HEK293 (cell line): ENCODE data around the gene QDPR.

Source experiments
- CTCF ChIA-PET: fragments of 350-600 bp; formaldehyde crosslinking; extraction: SDS; loops from one replicate; lab custom pipeline; 2021; ENCODE audit warnings: antibody characterized with exemption; lab: Yijun Ruan, JAX
- POLR2A ChIA-PET: fragments of 300-600 bp; formaldehyde crosslinking; extraction: SDS; loops from one replicate; lab custom pipeline; 2020; ENCODE audit warnings: antibody characterized with exemption, inconsistent platforms; lab: Yijun Ruan, JAX
- H3K27ac ChIP-seq: fragments of 200-500 bp; sonication (Bioruptor generic); 2 replicates; pipeline ENCODE4 v1.5.1; 2014; ENCODE audit warnings: low read depth, low read length, control low read depth, inconsistent platforms; ENCODE audit errors: extremely low read depth
- H3K36me3 ChIP-seq, 2 experiments: fragments of 200-500 bp in 1 of 2; sonication (Bioruptor generic) in 1 of 2; 1 replicate in 1 of 2; 2 replicates in 1 of 2; pipeline ENCODE4 v1.5.1; 2014 to 2017; ENCODE audit warnings: inconsistent platforms in 2 of 2, low read length in 2 of 2; ENCODE audit not compliant: control insufficient read depth in 2 of 2, insufficient read depth in 1 of 2
- H3K4me1 ChIP-seq: fragments of 200-500 bp; sonication (Bioruptor generic); 2 replicates; pipeline ENCODE4 v1.5.1; 2014; ENCODE audit warnings: mild to moderate bottlenecking, low read length, inconsistent platforms; ENCODE audit not compliant: control insufficient read depth, insufficient read depth
- H3K4me3 ChIP-seq: 2 replicates; pipeline ENCODE4 v1.5.1; 2011; ENCODE audit warnings: low read depth, mild to moderate bottlenecking, control low read depth, low read length, moderate library complexity
- H3K9me3 ChIP-seq: fragments of 200-500 bp; sonication (Bioruptor generic); 2 replicates; pipeline ENCODE4 v1.5.1; 2014; ENCODE audit warnings: low read depth, low read length, inconsistent platforms; ENCODE audit not compliant: control insufficient read depth, insufficient read depth
- BCL11A ChIP-seq: fragments of 450-650 bp; formaldehyde crosslinking; IDR thresholded peaks from 2 replicates; pipeline ENCODE4 v1.5.1; 2016; ENCODE audit warnings: low read depth, missing biosample characterization, missing genetic modification characterization
- EGR2 ChIP-seq: fragments of 450-650 bp; formaldehyde crosslinking; IDR thresholded peaks from 2 replicates; pipeline ENCODE4 v1.5.1; 2016; ENCODE audit warnings: low read depth, missing biosample characterization, missing genetic modification characterization
- FEZF1 ChIP-seq: fragments of 450-650 bp; formaldehyde crosslinking; IDR thresholded peaks from 2 replicates; pipeline ENCODE4 v1.5.1; 2016; ENCODE audit warnings: missing biosample characterization, missing genetic modification characterization
- RBAK ChIP-seq: fragments of 450-650 bp; formaldehyde crosslinking; IDR thresholded peaks from 2 replicates; pipeline ENCODE4 v1.5.1; 2016; ENCODE audit warnings: missing biosample characterization, missing genetic modification characterization
- YY2 ChIP-seq: fragments of 450-650 bp; formaldehyde crosslinking; IDR thresholded peaks from 2 replicates; pipeline ENCODE4 v1.5.1; 2016; ENCODE audit warnings: missing biosample characterization, missing genetic modification characterization
- ZBTB8A ChIP-seq: fragments of 450-650 bp; formaldehyde crosslinking; IDR thresholded peaks from 2 replicates; pipeline ENCODE4 v1.5.1; 2016; ENCODE audit warnings: missing biosample characterization, missing genetic modification characterization
- ZFHX2 ChIP-seq: fragments of 450-650 bp; formaldehyde crosslinking; conservative IDR thresholded peaks from 2 replicates; pipeline ENCODE4 v1.5.1; 2016; ENCODE audit warnings: missing biosample characterization, missing genetic modification characterization
- ZFP3 ChIP-seq: fragments of 450-650 bp; formaldehyde crosslinking; IDR thresholded peaks from 2 replicates; pipeline ENCODE4 v1.5.1; 2016; ENCODE audit warnings: low read depth, missing biosample characterization, missing genetic modification characterization
- ZNF155 ChIP-seq: fragments of 450-650 bp; formaldehyde crosslinking; IDR thresholded peaks from 2 replicates; pipeline ENCODE4 v1.5.1; 2016; ENCODE audit warnings: missing biosample characterization, missing genetic modification characterization
- ZNF211 ChIP-seq: fragments of 450-650 bp; formaldehyde crosslinking; IDR thresholded peaks from 2 replicates; pipeline ENCODE4 v1.5.1; 2016; ENCODE audit warnings: low read depth, missing biosample characterization, missing genetic modification characterization
- ZNF366 ChIP-seq: fragments of 450-650 bp; formaldehyde crosslinking; conservative IDR thresholded peaks from 2 replicates; pipeline ENCODE4 v1.5.1; 2016; ENCODE audit warnings: missing biosample characterization, missing genetic modification characterization
- ZNF404 ChIP-seq: fragments of 450-650 bp; formaldehyde crosslinking; IDR thresholded peaks from 2 replicates; pipeline ENCODE4 v1.5.1; 2017; ENCODE audit warnings: missing biosample characterization, missing genetic modification characterization
- ZNF549 ChIP-seq: fragments of 450-650 bp; IDR thresholded peaks from 2 replicates; pipeline ENCODE4 v1.5.1; 2018; ENCODE audit warnings: missing biosample characterization, missing genetic modification characterization, mild to moderate bottlenecking, inconsistent platforms, moderate library complexity
- ZNF558 ChIP-seq: fragments of 450-650 bp; formaldehyde crosslinking; IDR thresholded peaks from 2 replicates; pipeline ENCODE4 v1.5.1; 2016; ENCODE audit warnings: missing biosample characterization, missing genetic modification characterization
- ZNF560 ChIP-seq: fragments of 450-650 bp; formaldehyde crosslinking; IDR thresholded peaks from 2 replicates; pipeline ENCODE4 v1.5.1; 2017; ENCODE audit warnings: missing biosample characterization, missing genetic modification characterization, borderline replicate concordance
- ZNF561 ChIP-seq: fragments of 450-650 bp; IDR thresholded peaks from 2 replicates; pipeline ENCODE4 v1.5.1; 2018; ENCODE audit warnings: missing biosample characterization, missing genetic modification characterization, borderline replicate concordance
- ZNF610 ChIP-seq: fragments of 450-650 bp; formaldehyde crosslinking; IDR thresholded peaks from 2 replicates; pipeline ENCODE4 v1.5.1; 2016; ENCODE audit warnings: missing biosample characterization, missing genetic modification characterization, borderline replicate concordance
- ZNF621 ChIP-seq: fragments of 450-650 bp; formaldehyde crosslinking; IDR thresholded peaks from 2 replicates; pipeline ENCODE4 v1.5.1; 2017; ENCODE audit warnings: missing biosample characterization, missing genetic modification characterization
- ZNF626 ChIP-seq: fragments of 450-650 bp; sonication (Bioruptor Pico); formaldehyde crosslinking; IDR thresholded peaks from 2 replicates; pipeline ENCODE4 v1.5.1; 2018; ENCODE audit warnings: missing biosample characterization, missing genetic modification characterization, inconsistent platforms
- ZNF76 ChIP-seq: fragments of 450-650 bp; formaldehyde crosslinking; IDR thresholded peaks from 2 replicates; pipeline ENCODE4; 2016; ENCODE audit warnings: low read depth, missing biosample characterization, missing genetic modification characterization, borderline replicate concordance
- ZSCAN23 ChIP-seq: fragments of 450-650 bp; formaldehyde crosslinking; IDR thresholded peaks from 2 replicates; pipeline ENCODE4 v1.5.1; 2016; ENCODE audit warnings: missing biosample characterization, missing genetic modification characterization
- ZXDB ChIP-seq: fragments of 450-650 bp; formaldehyde crosslinking; IDR thresholded peaks from 2 replicates; pipeline ENCODE4 v1.5.1; 2016; ENCODE audit warnings: missing biosample characterization, missing genetic modification characterization
- TF ChIP-seq, protein P1 (sequence below): fragments of 450-650 bp; formaldehyde crosslinking; IDR thresholded peaks from 2 replicates; pipeline ENCODE4 v1.5.1; 2016; ENCODE audit warnings: missing biosample characterization, missing genetic modification characterization, borderline replicate concordance
- TF ChIP-seq, protein P2 (sequence below): fragments of 450-650 bp; formaldehyde crosslinking; IDR thresholded peaks from 2 replicates; pipeline ENCODE4 v1.5.1; 2016; ENCODE audit warnings: missing biosample characterization, missing genetic modification characterization
- TF ChIP-seq, protein P3 (sequence below): IDR thresholded peaks from 2 replicates; pipeline ENCODE4 v1.6.1; 2011; ENCODE audit warnings: mild to moderate bottlenecking, low read depth, low read length, borderline replicate concordance

Gene QDPR

DNA sequence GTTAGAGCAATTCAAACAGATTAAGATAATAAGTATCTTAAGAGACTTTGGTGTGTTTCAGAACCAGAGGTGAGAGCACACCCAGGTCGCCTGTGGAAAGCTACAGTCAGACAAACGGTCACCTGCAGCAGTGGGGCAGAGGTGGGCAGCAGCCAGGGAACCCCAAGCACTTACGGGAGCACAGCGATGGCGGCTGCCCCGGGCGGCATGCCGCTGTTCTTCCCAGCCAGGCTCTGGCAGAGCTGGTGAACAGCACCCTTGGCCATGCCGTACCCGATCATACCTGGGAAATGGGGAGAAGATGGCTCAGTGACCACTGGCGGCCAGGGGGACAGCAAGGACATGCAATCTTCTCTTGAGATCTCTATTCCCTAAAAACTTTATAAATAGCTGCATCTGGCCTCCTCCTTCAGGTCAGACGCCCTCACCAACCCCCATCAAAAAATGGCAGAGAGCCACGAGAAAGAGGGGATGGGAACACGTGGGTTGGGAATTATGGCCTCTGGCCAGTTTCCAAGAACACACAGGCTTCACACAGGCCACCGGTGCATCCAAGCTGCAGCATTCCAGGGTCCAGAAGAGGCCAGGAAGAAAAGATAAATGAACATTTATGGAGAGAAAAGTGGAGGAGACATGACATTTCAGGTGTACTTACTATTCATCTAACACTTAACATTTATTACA lies 19.7 kb downstream of the QDPR start:
- TF ChIP-seq ZNF621 (no peak), EGR2 (tag by site-specific recombination) (0 out of 2 replicates have a peak, but pooled peaks have one; percentile 48), ZFHX2 (peak; percentile 50), ZNF561 (tag by site-specific recombination) (no peak), ZNF549 (no peak), YY2 (tag by site-specific recombination) (no peak)
- TF ChIP-seq, protein P1, sequence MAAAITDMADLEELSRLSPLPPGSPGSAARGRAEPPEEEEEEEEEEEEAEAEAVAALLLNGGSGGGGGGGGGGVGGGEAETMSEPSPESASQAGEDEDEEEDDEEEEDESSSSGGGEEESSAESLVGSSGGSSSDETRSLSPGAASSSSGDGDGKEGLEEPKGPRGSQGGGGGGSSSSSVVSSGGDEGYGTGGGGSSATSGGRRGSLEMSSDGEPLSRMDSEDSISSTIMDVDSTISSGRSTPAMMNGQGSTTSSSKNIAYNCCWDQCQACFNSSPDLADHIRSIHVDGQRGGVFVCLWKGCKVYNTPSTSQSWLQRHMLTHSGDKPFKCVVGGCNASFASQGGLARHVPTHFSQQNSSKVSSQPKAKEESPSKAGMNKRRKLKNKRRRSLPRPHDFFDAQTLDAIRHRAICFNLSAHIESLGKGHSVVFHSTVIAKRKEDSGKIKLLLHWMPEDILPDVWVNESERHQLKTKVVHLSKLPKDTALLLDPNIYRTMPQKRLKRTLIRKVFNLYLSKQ (tag by site-specific recombination): no peak
- ChIA-PET CTCF (no interaction called here), POLR2A (interaction anchor here (0.6 kb wide), 1 partner anchor 39 kb away, joined by 5 read pairs; no protein-coding TSS in a partner anchor)
- H3K27ac ChIP-seq: no peak overlapping the region
- no peak overlapping the region for H3K4me3 ChIP-seq
- no peaks in the 10 kb centered on the region for H3K9me3 ChIP-seq
- H3K36me3 ChIP-seq: peaks cover 0 to 43% of the 10 kb centered on the region in 2 experiments; a peak in 1 of 3 replicates
- H3K4me1 ChIP-seq: no peaks in the 10 kb centered on the region

DNA sequence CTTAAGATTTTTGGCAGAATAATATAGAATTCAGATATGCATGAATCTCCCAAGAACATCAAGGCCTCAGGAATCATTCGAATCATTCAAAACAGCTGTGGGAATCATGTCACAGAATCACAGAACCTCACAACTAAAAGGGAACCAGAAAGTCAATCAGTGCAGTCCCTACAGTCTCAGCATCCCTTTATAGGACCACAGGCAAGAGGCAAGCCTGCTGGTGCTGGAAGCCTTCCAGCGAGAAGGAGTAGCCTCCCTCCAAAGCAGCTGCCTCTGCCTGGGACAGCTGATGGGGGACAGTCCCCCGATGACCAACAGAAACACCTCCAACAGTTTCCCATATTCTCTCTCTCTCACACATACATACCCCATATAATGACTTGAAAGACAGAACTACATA lies 20.7 kb downstream of the QDPR start:
- CTCF ChIA-PET: no interaction called here
- Histone ChIP-seq H3K4me1 (no peaks in the 10 kb centered on the region), H3K4me3 (no peak overlapping the region), H3K9me3 (no peaks in the 10 kb centered on the region), H3K27ac (no peak overlapping the region), H3K36me3 (peaks cover 0 to 47% of the 10 kb centered on the region in 2 experiments; a peak in 1 of 3 replicates)
- POLR2A ChIA-PET: no interaction called here
- TF ChIP-seq ZNF404 (tag by site-specific recombination) (no peak), ZNF626 (no peak), ZNF610 (tag by site-specific recombination) (no peak)
- TF ChIP-seq, protein P2, sequence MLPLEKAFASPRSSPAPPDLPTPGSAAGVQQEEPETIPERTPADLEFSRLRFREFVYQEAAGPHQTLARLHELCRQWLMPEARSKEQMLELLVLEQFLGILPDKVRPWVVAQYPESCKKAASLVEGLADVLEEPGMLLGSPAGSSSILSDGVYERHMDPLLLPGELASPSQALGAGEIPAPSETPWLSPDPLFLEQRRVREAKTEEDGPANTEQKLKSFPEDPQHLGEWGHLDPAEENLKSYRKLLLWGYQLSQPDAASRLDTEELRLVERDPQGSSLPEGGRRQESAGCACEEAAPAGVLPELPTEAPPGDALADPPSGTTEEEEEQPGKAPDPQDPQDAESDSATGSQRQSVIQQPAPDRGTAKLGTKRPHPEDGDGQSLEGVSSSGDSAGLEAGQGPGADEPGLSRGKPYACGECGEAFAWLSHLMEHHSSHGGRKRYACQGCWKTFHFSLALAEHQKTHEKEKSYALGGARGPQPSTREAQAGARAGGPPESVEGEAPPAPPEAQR (tag by site-specific recombination): no peak

DNA sequence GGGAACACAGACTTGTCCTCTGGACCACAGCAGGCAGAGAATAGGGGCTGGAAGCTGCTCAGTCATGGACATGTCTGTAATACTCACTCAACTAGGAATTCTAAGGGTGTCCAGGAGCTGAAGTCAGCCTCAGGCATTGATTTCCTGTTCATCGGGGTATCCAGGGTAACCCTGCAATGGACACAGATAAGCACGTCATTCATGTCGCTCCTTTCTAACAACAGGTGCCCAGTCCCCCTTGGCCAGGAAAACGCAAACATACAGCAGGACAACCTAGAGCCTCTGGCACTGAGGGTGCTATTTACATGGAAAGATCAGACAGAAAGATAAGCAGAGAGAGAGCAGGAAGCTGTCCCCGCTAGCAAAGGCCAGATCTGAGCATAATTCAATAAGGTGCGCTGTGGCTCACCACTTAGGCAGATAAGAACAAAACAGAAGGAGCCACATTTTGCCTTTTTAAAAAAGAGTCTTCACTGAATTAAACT lies 21.3 kb downstream of the QDPR start:
- no peaks in the 10 kb centered on the region for H3K9me3 ChIP-seq
- no peaks in the 10 kb centered on the region for H3K4me1 ChIP-seq
- no peak overlapping the region for H3K27ac ChIP-seq
- ChIA-PET CTCF (interaction anchor here (1.3 kb wide), 1 partner anchor 18 kb away, joined by 4 read pairs; no protein-coding TSS in a partner anchor), POLR2A (no interaction called here)
- H3K4me3 ChIP-seq: no peak overlapping the region
- peaks cover 0 to 49% of the 10 kb centered on the region in 2 experiments; a peak in 1 of 3 replicates for H3K36me3 ChIP-seq
- TF ChIP-seq ZXDB (tag by site-specific recombination): no peak
- TF ChIP-seq BCL11A (tag by site-specific recombination): no peak
- TF ChIP-seq ZBTB8A (tag by site-specific recombination): no peak
- TF ChIP-seq ZNF560 (tag by site-specific recombination): no peak
- TF ChIP-seq ZNF366 (tag by site-specific recombination): no peak
- TF ChIP-seq ZNF155 (tag by site-specific recombination): no peak
- TF ChIP-seq ZNF76 (tag by site-specific recombination): no peak
- no peak for TF ChIP-seq RBAK (tag by site-specific recombination)
- TF ChIP-seq ZNF558: no peak
- TF ChIP-seq, protein P3, sequence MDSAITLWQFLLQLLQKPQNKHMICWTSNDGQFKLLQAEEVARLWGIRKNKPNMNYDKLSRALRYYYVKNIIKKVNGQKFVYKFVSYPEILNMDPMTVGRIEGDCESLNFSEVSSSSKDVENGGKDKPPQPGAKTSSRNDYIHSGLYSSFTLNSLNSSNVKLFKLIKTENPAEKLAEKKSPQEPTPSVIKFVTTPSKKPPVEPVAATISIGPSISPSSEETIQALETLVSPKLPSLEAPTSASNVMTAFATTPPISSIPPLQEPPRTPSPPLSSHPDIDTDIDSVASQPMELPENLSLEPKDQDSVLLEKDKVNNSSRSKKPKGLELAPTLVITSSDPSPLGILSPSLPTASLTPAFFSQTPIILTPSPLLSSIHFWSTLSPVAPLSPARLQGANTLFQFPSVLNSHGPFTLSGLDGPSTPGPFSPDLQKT: no peak
- TF ChIP-seq ZFP3 (tag by site-specific recombination): no peak
- no peak for TF ChIP-seq ZSCAN23 (tag by site-specific recombination)
- no peak for TF ChIP-seq FEZF1 (tag by site-specific recombination)
- TF ChIP-seq ZNF211 (tag by site-specific recombination): no peak
